GM12874 (cell line): ENCODE data around the gene MKLN1.

ENCODE experiments used
- CTCF ChIP-seq: IDR thresholded peaks from 2 replicates; pipeline ENCODE4 v1.5.1; 2011; ENCODE audit warnings: low read depth, mild to moderate bottlenecking, control low read depth, low read length, moderate library complexity; ENCODE audit not compliant: insufficient read depth

MKLN1 gene

GRCh38 chr7:131327626-131328376 lies at the start of gene MKLN1:
MKLN1 (plus strand) TSS chr7:131327876; CDS start chr7:131327900, 24 bp downstream.
- no peak for TF ChIP-seq CTCF

GRCh38 chr7:131279044-131279443 lies 48.6 kb upstream of the MKLN1 start:
- no peak for TF ChIP-seq CTCF

GRCh38 chr7:131281266-131282048 lies 46.2 kb upstream of the MKLN1 start:
- TF ChIP-seq CTCF = no peak

- TF ChIP-seq CTCF = no peak
Observed at GRCh38 chr7:131284702-131285419, 42.8 kb upstream of the MKLN1 start.

- TF ChIP-seq CTCF = no peak
Observed at GRCh38 chr7:131285556-131285955, 42.1 kb upstream of the MKLN1 start.

GRCh38 chr7:131288450-131288849 lies 39.2 kb upstream of the MKLN1 start:
- TF ChIP-seq CTCF = no peak

GRCh38 chr7:131289051-131289450 lies 38.6 kb upstream of the MKLN1 start:
- TF ChIP-seq CTCF = no peak
